ENCODE measurements around the gene SHROOM2. TPM values are rescaled to one million over a fixed set of nuclear protein-coding genes. Genes with fewer than 3 reads are reported as not detected.

The SHROOM2 gene
- total and polyA plus RNA-seq, 2 of the 4 experiments (the other 2 are of a cell fraction), result 8.1 to 14.2 TPM

DNA sequence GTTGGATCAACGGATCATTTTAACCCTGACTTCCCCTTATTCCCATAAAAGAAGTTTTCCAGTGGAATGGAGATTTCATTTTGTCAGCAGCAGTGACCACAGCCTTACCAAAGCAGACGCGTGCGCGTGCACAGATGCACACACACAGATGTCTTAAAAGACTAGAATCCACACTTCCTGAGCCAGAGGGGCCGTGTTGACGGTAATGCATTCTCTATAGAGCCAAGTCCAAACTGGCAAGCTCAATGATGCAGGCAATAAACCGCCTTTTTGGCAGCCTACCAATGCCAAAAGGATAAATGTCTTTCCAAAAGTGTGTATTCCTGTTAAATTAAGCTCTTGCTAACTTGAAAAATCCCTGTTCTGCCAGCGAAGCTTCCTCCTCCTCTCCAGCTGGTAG, 162.2 kb downstream of the SHROOM2 start:
- Histone ChIP-seq H2AFZ (replicated peaks; ENCODE audit: low read length, poor library complexity) (no peak overlapping the region), H3K23ac (ENCODE audit: low read depth, low read length) (no peak overlapping the region), H4K91ac (ENCODE audit: insufficient read depth, low read depth, low read length) (no peak overlapping the region; the same call in 1 of the 2 replicates), H2AK5ac (ENCODE audit: low read depth, low read length) (peak overlapping the region; percentile 33), H3K56ac (ENCODE audit: extremely low read depth, insufficient read depth, low read length) (no peak overlapping the region), H3K4me2 (ENCODE audit: low read depth, low read length) (no peak overlapping the region), H2BK20ac (ENCODE audit: low read depth, low read length) (0 out of 2 replicates have a peak overlapping the region, but pooled peaks have one; percentile 9), H3K4ac (ENCODE audit: low read depth, low read length) (0 out of 2 replicates have a peak overlapping the region, but pooled peaks have one; percentile 10), H3K14ac (replicated peaks; ENCODE audit: low read depth, low read length) (no peak overlapping the region), H3K36me3 (ENCODE audit: control insufficient read depth, insufficient read depth, low read length) (peaks cover 2% of the 10 kb centered on the region; the same call in 1 of the 2 replicates), H2AK9ac (replicated peaks; ENCODE audit: low read depth, low read length, poor library complexity) (no peak overlapping the region), H4K5ac (ENCODE audit: low read depth, low read length) (no peak overlapping the region), H3K9me3 (ENCODE audit: control insufficient read depth, insufficient read depth, low read length) (peaks cover 9% of the 10 kb centered on the region; the same call in 1 of the 2 replicates), H3K27ac (ENCODE audit: insufficient read depth, low read length) (no peak overlapping the region), H2BK5ac (ENCODE audit: low read depth, low read length, poor library complexity, severe bottlenecking) (peak overlapping the region; percentile 47), H2BK120ac (ENCODE audit: low read depth, low read length) (0 out of 2 replicates have a peak overlapping the region, but pooled peaks have one; percentile 64), H3K9ac (ENCODE audit: low read depth, low read length) (no peak overlapping the region; the same call in 1 of the 2 replicates), H2BK15ac (ENCODE audit: low read depth, low read length) (no peak overlapping the region; the same call in 2 of the 3 replicates), H4K20me1 (ENCODE audit: insufficient read depth, low read length) (no peaks in the 10 kb centered on the region), H3K4me1 (ENCODE audit: control insufficient read depth, insufficient read depth, low read length) (peaks cover 5% of the 10 kb centered on the region; the same call in 1 of the 2 replicates), H3K4me3 (ENCODE audit: insufficient read depth, low read depth, low read length) (no peak overlapping the region), H3K18ac (ENCODE audit: low read depth, low read length) (0 out of 2 replicates have a peak overlapping the region, but pooled peaks have one; percentile 32), H3K79me1 (ENCODE audit: low read depth in 1 of 2, low read length in 2 of 2) (no peaks in the 10 kb centered on the region), H4K8ac (ENCODE audit: low read depth in 2 of 2, low read length in 2 of 2) (peak overlapping the region in 1 of 2 experiments; percentile 51; a peak in 1 of 4 replicates), H3K27me3 (ENCODE audit: control insufficient read depth, insufficient read depth, low read length) (no peaks in the 10 kb centered on the region), H3K9me1 (ENCODE audit: insufficient read depth, low read length) (0 out of 2 replicates have a peak, but pooled peaks cover 2% of the 10 kb centered on the region)
- no TSS peak for BruUV-seq (replicated peaks)
- POLR2A ChIA-PET (ENCODE audit: unreplicated experiment), result no interaction called here
- in situ Hi-C loops (cut with MboI; ENCODE audit: low sequenced_read_pairs) (no loop called here), intact Hi-C loops (cut with micrococcal nuclease) (no loop called here), dilution Hi-C loops (cut with HindIII; ENCODE audit: low sequenced_read_pairs, unreplicated experiment) (no loop called here)
- no peak for ATAC-seq (ENCODE audit: low read depth)
- CTCF ChIA-PET, result no interaction called here
- DNase-seq, result peak; percentile 26
- WGBS, 2 experiments (ENCODE audit: extremely low coverage in 2 of 2, insufficient read length in 1 of 2), result 44% methylated on average over 2 of the region's 9 CpGs; no CpG with 5 or more reads in 1 of the 2 experiments
- TF ChIP-seq MAZ (IDR thresholded peaks at IDR 0.05; ENCODE audit: borderline replicate concordance, low read depth, low read length) (no peak), RCOR1 (IDR thresholded peaks at IDR 0.05; ENCODE audit: insufficient replicate concordance, low read length) (no peak), CHD1 (IDR thresholded peaks at IDR 0.05; ENCODE audit: low read depth, low read length) (no peak), MXI1 (IDR thresholded peaks at IDR 0.05; ENCODE audit: borderline replicate concordance, low read depth, low read length) (no peak), BHLHE40 (IDR thresholded peaks at IDR 0.05; ENCODE audit: low read depth, low read length) (no peak), RFX5 (IDR thresholded peaks at IDR 0.05; ENCODE audit: low read depth, low read length) (no peak), POLR2A (IDR thresholded peaks at IDR 0.05; ENCODE audit: low read depth, low read length) (no peak), CEBPB (IDR thresholded peaks at IDR 0.05; ENCODE audit: low read depth, low read length) (no peak), NFE2L2 (IDR thresholded peaks at IDR 0.05; ENCODE audit: low read depth, low read length) (no peak), SMC3 (IDR thresholded peaks at IDR 0.05; ENCODE audit: low read depth, low read length) (no peak), FOS (IDR thresholded peaks at IDR 0.05; ENCODE audit: low read depth, low read length) (no peak), RAD21 (IDR thresholded peaks at IDR 0.05; ENCODE audit: low read length) (no peak), MAFK (IDR thresholded peaks at IDR 0.05; ENCODE audit: low read depth, low read length) (no peak)
- TF ChIP-seq, protein P1, sequence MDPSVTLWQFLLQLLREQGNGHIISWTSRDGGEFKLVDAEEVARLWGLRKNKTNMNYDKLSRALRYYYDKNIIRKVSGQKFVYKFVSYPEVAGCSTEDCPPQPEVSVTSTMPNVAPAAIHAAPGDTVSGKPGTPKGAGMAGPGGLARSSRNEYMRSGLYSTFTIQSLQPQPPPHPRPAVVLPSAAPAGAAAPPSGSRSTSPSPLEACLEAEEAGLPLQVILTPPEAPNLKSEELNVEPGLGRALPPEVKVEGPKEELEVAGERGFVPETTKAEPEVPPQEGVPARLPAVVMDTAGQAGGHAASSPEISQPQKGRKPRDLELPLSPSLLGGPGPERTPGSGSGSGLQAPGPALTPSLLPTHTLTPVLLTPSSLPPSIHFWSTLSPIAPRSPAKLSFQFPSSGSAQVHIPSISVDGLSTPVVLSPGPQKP (IDR thresholded peaks at IDR 0.05; ENCODE audit: borderline replicate concordance, low read depth, low read length), result no peak
- TF ChIP-seq, protein P2, sequence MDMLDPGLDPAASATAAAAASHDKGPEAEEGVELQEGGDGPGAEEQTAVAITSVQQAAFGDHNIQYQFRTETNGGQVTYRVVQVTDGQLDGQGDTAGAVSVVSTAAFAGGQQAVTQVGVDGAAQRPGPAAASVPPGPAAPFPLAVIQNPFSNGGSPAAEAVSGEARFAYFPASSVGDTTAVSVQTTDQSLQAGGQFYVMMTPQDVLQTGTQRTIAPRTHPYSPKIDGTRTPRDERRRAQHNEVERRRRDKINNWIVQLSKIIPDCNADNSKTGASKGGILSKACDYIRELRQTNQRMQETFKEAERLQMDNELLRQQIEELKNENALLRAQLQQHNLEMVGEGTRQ (IDR thresholded peaks at IDR 0.05; ENCODE audit: low read depth, low read length), result no peak
- TF ChIP-seq, protein P3, sequence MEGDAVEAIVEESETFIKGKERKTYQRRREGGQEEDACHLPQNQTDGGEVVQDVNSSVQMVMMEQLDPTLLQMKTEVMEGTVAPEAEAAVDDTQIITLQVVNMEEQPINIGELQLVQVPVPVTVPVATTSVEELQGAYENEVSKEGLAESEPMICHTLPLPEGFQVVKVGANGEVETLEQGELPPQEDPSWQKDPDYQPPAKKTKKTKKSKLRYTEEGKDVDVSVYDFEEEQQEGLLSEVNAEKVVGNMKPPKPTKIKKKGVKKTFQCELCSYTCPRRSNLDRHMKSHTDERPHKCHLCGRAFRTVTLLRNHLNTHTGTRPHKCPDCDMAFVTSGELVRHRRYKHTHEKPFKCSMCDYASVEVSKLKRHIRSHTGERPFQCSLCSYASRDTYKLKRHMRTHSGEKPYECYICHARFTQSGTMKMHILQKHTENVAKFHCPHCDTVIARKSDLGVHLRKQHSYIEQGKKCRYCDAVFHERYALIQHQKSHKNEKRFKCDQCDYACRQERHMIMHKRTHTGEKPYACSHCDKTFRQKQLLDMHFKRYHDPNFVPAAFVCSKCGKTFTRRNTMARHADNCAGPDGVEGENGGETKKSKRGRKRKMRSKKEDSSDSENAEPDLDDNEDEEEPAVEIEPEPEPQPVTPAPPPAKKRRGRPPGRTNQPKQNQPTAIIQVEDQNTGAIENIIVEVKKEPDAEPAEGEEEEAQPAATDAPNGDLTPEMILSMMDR (conservative IDR thresholded peaks at IDR 0.05; ENCODE audit: low read depth, low read length), result no peak
